ENCODE measurements around the gene CFI.
A peak's percentile ranks its signal among the peaks of the same experiment; 100 is the strongest.

Gene CFI

DNA sequence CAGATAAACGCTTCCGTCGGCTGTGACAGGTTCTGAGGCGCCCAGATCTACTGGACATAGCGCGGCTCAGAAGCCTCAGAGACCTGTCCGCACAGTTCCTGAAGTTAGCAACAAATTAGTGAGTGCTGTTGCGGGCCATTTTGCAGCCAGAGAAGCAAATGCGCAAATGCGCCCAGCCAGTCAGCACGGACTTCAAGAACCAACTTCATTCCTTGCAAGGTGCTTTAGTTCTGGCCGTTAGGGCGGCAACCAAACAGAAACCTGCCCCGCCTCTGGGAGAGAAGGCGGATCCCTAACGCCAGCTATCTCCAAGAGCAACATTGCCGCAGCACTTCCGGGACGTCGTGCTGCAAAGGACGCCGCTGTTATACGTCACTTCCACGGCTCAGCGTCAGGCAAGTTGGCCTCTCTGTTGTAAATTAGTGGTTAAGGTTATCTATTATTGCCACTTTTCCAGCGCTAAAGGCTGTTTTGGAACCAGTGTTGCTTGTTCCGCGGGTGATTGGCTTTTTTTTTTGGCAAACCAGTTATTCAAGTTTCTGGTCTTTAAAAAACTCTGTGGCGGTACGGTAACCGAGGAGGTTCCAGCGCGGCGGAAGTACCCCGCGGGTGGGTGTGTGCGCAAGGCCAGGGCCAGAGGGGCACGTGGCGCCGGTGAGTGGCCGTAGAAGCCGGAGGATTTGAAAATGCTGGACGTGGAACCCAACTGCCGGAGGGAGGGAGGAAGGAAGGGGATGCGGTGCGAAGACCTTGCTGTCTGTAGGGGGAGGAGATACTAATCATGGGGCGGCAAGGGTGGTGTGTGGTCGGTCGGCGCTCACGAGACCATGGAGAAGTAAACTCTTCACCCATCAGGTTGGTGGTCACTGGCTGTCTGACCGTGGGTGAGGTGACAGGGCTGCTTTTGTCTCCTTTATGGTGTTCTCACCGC lies 13.6 kb upstream of the CFI start, which contains the start of gene GAR1:
GAR1 (plus strand) TSS at position 612 of the 931 bp plus-strand sequence. CDS start 403 bp downstream, outside the sequence.
- TF ChIP-seq, protein P1, sequence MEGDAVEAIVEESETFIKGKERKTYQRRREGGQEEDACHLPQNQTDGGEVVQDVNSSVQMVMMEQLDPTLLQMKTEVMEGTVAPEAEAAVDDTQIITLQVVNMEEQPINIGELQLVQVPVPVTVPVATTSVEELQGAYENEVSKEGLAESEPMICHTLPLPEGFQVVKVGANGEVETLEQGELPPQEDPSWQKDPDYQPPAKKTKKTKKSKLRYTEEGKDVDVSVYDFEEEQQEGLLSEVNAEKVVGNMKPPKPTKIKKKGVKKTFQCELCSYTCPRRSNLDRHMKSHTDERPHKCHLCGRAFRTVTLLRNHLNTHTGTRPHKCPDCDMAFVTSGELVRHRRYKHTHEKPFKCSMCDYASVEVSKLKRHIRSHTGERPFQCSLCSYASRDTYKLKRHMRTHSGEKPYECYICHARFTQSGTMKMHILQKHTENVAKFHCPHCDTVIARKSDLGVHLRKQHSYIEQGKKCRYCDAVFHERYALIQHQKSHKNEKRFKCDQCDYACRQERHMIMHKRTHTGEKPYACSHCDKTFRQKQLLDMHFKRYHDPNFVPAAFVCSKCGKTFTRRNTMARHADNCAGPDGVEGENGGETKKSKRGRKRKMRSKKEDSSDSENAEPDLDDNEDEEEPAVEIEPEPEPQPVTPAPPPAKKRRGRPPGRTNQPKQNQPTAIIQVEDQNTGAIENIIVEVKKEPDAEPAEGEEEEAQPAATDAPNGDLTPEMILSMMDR (conservative IDR thresholded peaks at IDR 0.05; ENCODE audit: low read depth, low read length), result no peak
- DNase-seq (ENCODE audit: low read depth), result peak; percentile 89
- H3K4me3 ChIP-seq (ENCODE audit: low read length), result peak within 1 kb of the TSS; percentile 96

DNA sequence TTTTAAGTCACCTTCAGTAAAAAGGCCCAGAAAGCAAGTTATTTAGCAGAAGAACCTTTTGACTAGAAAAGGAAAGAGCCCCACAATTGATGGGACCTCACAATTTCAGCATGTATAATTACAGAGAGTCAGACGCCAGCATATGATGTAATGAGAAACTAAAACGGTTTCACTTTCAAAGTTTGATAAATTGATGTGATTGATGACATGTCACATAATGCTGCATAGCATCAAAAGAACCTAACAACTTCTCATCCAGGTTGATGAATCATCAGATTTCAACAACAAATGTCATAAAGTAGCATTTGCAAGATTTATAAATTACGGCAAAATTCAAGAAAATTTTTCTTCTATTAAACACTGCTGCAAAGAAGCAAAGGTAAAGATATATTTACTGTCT lies 9.9 kb upstream of the CFI start:
- no peak overlapping the region for H3K4me3 ChIP-seq (ENCODE audit: low read length)
- TF ChIP-seq, protein P1 (conservative IDR thresholded peaks at IDR 0.05; ENCODE audit: low read depth, low read length), result no peak
- DNase-seq (ENCODE audit: low read depth), result no peak

DNA sequence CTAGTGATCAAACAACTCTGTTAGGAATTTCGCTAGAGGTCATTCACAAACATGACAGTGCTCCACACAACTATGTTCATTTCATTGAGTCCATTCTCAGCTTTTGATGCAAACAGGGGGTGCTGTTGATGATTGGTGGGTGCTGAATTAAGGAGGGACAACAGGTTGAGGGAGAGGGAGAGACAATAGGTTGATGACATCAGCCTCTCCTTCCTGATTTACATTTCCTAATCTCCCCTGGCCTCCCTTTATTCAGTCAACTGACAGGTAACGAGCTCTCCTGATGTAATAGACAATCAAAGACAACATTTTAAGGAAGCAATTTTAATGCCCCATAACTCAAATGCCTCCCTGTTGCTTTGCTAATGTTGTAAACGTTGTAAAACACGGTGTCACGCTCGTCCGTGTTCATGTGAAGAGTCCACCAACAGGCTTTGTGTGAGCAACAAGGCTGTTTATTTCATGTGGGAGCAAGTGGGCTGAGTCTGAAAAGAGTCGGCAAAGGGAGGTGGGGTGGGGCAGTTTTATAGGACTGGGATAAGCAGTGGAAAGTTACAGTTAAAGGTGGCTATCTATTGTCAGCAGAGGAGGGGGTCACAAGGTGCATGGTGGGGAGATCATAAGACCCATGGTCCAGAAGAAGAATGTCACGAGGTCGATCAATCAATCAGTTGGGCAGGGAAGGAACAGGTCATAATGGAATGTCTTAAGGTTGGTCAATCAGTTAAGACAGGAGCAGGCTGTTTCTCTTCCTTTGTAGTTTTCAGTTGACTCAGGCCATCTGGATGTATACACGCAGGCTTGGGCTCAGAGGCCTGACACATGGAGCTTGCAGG lies 9.0 kb upstream of the CFI start:
- no peak for DNase-seq (ENCODE audit: low read depth)
- no peak overlapping the region for H3K4me3 ChIP-seq (ENCODE audit: low read length)
- TF ChIP-seq, protein P1 (conservative IDR thresholded peaks at IDR 0.05; ENCODE audit: low read depth, low read length), result no peak

DNA sequence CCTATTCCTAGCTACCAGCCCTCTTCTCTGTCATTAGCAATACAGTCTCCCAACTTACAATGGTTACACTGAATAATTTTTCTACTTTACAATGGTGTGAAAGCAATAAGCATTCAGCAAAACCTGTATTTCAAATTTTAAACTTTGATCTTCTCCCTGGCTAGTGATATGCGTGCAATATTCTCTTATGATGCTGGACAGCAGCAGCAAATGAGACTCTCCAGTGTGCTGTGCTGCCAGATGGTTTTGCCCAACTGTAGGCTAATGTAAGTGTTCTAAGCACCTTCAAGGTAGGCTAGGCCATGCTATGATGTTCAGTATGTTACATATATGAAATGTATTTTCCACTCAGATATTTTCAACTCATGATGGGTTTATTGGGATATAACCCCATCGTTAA lies 7.9 kb upstream of the CFI start:
- TF ChIP-seq, protein P1 (conservative IDR thresholded peaks at IDR 0.05; ENCODE audit: low read depth, low read length), result no peak

DNA sequence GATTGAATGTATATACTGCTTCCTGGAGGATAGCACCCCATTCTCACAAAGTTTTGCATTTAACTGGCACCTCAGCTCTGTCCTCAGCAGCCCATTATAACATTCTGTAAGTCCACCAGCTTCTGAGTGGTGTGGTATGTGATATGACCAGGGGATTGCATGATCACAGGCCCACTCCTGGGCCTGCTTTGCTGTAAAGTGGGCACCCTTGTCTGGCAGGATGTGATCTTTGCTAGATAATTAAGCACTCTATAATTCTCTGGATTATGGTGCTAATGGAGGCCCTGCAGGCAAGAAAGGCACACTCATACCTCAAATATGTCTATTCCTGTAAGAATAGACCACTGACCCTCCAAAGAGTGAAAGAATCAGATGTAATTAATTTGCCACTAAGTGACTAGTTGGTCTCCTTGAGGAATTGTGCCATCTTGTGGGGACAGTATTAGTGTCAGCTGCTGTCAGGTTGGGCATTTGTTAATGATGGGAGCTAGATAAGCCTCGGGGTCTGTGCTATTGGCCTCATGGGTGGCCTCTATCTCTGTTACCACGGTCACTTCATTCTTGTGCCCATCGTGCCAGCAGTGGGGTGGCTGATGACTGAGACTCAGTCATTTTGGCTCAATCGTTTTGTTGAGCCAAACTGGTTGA lies 2.2 kb upstream of the CFI start:
- H3K4me3 ChIP-seq (ENCODE audit: low read length), result no peak overlapping the region
- TF ChIP-seq, protein P1 (conservative IDR thresholded peaks at IDR 0.05; ENCODE audit: low read depth, low read length), result peak; percentile 52
- peak; percentile 60 for DNase-seq (ENCODE audit: low read depth)

More for the DNA sequence above, 7.9 kb upstream of the CFI start:
- no peak overlapping the region for H3K4me3 ChIP-seq (ENCODE audit: low read length)
- no peak for DNase-seq (ENCODE audit: low read depth)

DNA sequence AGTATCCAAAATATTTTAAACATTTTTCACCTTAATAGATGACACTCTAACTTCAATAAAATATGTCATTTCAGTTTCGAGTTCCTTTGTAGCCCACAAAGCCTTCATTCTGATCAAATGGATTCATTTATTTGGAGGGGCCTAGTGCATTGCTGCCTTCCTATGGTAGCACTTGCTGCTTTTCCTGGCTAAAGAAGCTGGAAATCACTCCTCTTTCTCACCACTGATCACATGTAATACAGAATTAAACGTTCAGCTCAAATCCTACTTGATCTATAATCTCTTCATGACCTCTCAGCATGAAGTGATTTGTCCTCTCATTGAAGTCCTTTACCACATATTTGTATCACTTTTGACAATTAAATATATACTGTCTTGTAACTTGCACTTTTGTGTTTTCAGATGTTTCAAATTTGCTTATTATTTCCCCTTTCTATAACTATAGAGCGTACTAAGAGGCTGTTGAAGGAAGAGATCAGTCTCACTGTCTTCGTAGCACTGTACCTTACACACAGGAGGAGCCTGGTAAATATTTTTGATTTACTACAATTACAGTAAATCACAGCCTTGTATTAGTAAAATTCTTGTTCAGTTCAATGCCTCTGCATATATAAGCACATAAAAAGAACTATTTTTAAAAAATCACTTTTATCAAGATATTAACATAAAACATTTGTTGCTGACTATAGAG lies 555 bp downstream of the CFI start:
- TF ChIP-seq, protein P1 (conservative IDR thresholded peaks at IDR 0.05; ENCODE audit: low read depth, low read length), result no peak
- peak overlapping the region; percentile 48 for H3K4me3 ChIP-seq (ENCODE audit: low read length)
- DNase-seq (ENCODE audit: low read depth), result no peak

Measured in retinal pigment epithelial cell (primary cell).